Gastrocnemius medialis (tissue), 4 donors: ENCODE results near the gene KDM4B.

Source experiments
- CTCF ChIP-seq, 5 experiments: fragments of 450-650 bp in 3 of 5; fragments of 200-600 bp in 2 of 5; sonication (generic) in 2 of 5; IDR thresholded peaks in 4 of 5; conservative IDR thresholded peaks in 1 of 5; 1 replicate in 4 of 5; 2 replicates in 1 of 5; pipeline ENCODE4 v1.5.1; 2016 to 2019; ENCODE audit warnings: antibody characterized with exemption in 5 of 5, mild to moderate bottlenecking in 3 of 5, moderate library complexity in 3 of 5
- POLR2A ChIP-seq, 2 donors: fragments of 450-650 bp; IDR thresholded peaks; one replicate each; pipeline ENCODE4 v1.6.1; 2017; ENCODE audit warnings: antibody characterized with exemption in 2 of 2, mild to moderate bottlenecking in 2 of 2, moderate library complexity in 2 of 2

- TF ChIP-seq POLR2A (IDR thresholded peaks at IDR 0.05) (no peak), CTCF (IDR thresholded peaks at IDR 0.05 in 4 of 5, conservative IDR thresholded peaks at IDR 0.05 in 1 of 5) (no peak)
These were observed 71.0 kb downstream of the KDM4B start for GRCh38 chr19:5039642-5040543.
